ENCODE results near the gene DICER1. TPM values are rescaled to one million over a fixed set of nuclear protein-coding genes. Genes with fewer than 3 reads are reported as not detected.

DICER1 gene
- total RNA-seq, 1 donor from 2014 or later, result 66.4 TPM

GRCh38 chr14:95078867-95079266 is 78.5 kb downstream of the DICER1 start:
- Histone ChIP-seq H3K27ac (no peak overlapping the region), H3K4me3 (no peak overlapping the region), H3K9me3 (no peaks in the 10 kb centered on the region), H3K36me3 (no peaks in the 10 kb centered on the region), H3K4me1 (no peaks in the 10 kb centered on the region), H3K27me3 (ENCODE audit: low read depth) (no peaks in the 10 kb centered on the region)
- ATAC-seq (no peak), DNase-seq (no peak)
- intact Hi-C loops (cut with DNase I), result no loop called here
- TF ChIP-seq, protein P1, sequence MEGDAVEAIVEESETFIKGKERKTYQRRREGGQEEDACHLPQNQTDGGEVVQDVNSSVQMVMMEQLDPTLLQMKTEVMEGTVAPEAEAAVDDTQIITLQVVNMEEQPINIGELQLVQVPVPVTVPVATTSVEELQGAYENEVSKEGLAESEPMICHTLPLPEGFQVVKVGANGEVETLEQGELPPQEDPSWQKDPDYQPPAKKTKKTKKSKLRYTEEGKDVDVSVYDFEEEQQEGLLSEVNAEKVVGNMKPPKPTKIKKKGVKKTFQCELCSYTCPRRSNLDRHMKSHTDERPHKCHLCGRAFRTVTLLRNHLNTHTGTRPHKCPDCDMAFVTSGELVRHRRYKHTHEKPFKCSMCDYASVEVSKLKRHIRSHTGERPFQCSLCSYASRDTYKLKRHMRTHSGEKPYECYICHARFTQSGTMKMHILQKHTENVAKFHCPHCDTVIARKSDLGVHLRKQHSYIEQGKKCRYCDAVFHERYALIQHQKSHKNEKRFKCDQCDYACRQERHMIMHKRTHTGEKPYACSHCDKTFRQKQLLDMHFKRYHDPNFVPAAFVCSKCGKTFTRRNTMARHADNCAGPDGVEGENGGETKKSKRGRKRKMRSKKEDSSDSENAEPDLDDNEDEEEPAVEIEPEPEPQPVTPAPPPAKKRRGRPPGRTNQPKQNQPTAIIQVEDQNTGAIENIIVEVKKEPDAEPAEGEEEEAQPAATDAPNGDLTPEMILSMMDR (IDR thresholded peaks at IDR 0.05), result no peak

- intact Hi-C loops (cut with DNase I), result no loop called here
- H3K27ac ChIP-seq, result no peak overlapping the region
- no peak for DNase-seq
Measured at GRCh38 chr14:95077345-95077744, 80.0 kb downstream of the DICER1 start.

DNA sequence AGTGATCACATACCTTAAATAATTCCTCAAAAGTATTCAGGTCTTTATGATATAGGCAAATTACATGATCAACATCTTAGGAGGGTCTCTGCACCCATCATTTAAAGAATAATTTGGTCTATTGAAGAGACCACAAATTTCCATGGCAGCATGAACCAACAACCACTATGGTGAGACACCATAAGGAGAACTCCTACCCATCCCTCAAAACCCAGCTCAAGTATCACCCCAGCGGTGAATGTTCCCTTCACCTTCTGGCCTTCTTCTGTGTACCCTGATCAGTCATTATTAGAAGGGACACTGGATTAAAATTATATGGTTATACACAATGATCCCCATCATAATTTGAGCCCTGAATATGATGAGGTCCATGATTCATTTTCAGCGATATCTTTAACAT is 81.5 kb downstream of the DICER1 start:
- ATAC-seq, result no peak
- Histone ChIP-seq H3K9me3 (no peaks in the 10 kb centered on the region), H3K4me1 (no peaks in the 10 kb centered on the region), H3K4me3 (no peak overlapping the region), H3K27me3 (ENCODE audit: low read depth) (no peaks in the 10 kb centered on the region), H3K27ac (no peak overlapping the region), H3K36me3 (no peaks in the 10 kb centered on the region)
- intact Hi-C loops (cut with DNase I), result no loop called here
- TF ChIP-seq, protein P1 (IDR thresholded peaks at IDR 0.05), result no peak
- no peak for DNase-seq

More at GRCh38 chr14:95077345-95077744, 80.0 kb downstream of the DICER1 start:
- H3K9me3 ChIP-seq, result no peaks in the 10 kb centered on the region
- no peaks in the 10 kb centered on the region for H3K36me3 ChIP-seq
- H3K4me3 ChIP-seq, result no peak overlapping the region
- TF ChIP-seq, protein P1 (IDR thresholded peaks at IDR 0.05), result no peak
- H3K4me1 ChIP-seq, result no peaks in the 10 kb centered on the region
- ATAC-seq, result peak; percentile 35 to 73
- no peaks in the 10 kb centered on the region for H3K27me3 ChIP-seq (ENCODE audit: low read depth)

DNA sequence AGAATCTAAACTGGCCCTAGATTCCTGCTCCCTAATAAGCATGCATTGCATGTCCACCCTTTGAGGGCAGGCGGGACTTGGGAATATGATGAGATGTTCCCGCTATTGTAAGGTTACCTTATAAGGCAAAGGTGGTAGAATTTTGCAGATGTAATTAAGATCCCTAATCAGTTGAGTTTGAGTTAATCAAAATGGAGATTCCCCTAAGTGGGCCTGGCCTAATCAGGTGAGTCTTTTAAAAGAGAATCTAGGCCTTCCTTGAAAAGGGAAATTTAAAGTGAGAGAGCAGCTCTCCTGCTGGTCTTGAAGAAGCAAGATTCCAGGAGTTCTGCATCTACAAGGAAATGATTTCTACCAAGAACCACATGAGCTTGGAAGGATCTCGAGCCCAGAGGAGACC is 83.4 kb downstream of the DICER1 start:
- no peak for ATAC-seq
- no peaks in the 10 kb centered on the region for H3K27me3 ChIP-seq (ENCODE audit: low read depth)

DNA sequence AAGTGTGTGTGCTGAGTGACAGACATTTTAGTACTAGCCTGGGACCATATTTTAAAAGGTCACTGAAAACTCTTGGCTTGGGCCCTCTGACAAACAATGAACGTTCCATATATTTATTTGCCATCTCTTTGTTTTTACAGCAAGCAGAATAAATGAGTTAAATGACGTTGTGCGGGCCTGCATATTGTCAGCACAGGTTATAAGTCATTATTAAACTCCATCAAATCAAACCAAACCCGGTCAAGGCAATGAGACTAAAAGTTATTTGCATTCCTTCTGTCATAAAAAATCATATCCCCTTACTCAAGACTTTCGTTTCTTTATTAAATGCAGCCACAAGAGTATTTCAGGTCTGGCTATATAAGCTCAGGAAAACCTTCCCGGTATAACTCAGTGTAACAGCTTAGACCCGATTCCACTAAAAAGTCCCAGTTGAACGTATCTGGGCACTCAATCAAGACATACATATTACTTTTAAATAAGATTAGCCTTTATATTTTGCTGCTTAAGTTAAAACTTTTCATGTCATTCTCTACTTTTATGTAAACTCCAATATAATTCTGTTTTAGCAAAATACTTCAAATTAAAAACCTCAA is 84.9 kb downstream of the DICER1 start:
- intact Hi-C loops (cut with DNase I), result no loop called here
- no peaks in the 10 kb centered on the region for H3K4me1 ChIP-seq
- no peak for DNase-seq
- H3K9me3 ChIP-seq, result no peaks in the 10 kb centered on the region
- H3K27ac ChIP-seq, result no peak overlapping the region
- H3K4me3 ChIP-seq, result no peak overlapping the region
- no peaks in the 10 kb centered on the region for H3K27me3 ChIP-seq (ENCODE audit: low read depth)
- ATAC-seq, result no peak
- TF ChIP-seq, protein P1 (IDR thresholded peaks at IDR 0.05), result no peak
- H3K36me3 ChIP-seq, result no peaks in the 10 kb centered on the region

More for the DNA sequence above, 83.4 kb downstream of the DICER1 start:
- DNase-seq, result no peak
- Histone ChIP-seq H3K4me1 (no peaks in the 10 kb centered on the region), H3K9me3 (no peaks in the 10 kb centered on the region), H3K4me3 (no peak overlapping the region), H3K27ac (no peak overlapping the region), H3K36me3 (no peaks in the 10 kb centered on the region)
- intact Hi-C loops (cut with DNase I), result no loop called here
- TF ChIP-seq, protein P1 (IDR thresholded peaks at IDR 0.05), result no peak
